Vagina (tissue), 2 donors: Measurements from ENCODE around the gene RNH1. TPM values are rescaled to one million over a fixed set of nuclear protein-coding genes. Genes with fewer than 3 reads are reported as not detected.

Source experiments
- DNase-seq, 2 donors: peaks; one replicate each; pipeline ENCODE4 v3.0.0-alpha.2; 2017; ENCODE audit errors: extremely low spot score in 2 of 2
- H3K27ac ChIP-seq: fragments of 200-600 bp; sonication (generic); one replicate; pipeline ENCODE4 v1.5.1; 2019
- H3K27me3 ChIP-seq: fragments of 200-600 bp; sonication (generic); one replicate; pipeline ENCODE4 v1.5.1; 2019
- H3K36me3 ChIP-seq, 2 donors: fragments of 200-600 bp; sonication (generic); one replicate each; pipeline ENCODE4 v1.5.1; 2017 to 2019
- H3K4me1 ChIP-seq: fragments of 200-600 bp; sonication (generic); one replicate; pipeline ENCODE4 v1.5.1; 2019
- H3K4me3 ChIP-seq, 2 donors: fragments of 200-600 bp; sonication (generic); 1 replicate in 1 of 2; 2 replicates in 1 of 2; pipeline ENCODE4 v1.5.1; 2016 to 2019
- H3K9me3 ChIP-seq: fragments of 200-600 bp; sonication (generic); one replicate; pipeline ENCODE4 v1.5.1; 2019
- CTCF ChIP-seq, 3 experiments: fragments of 450-650 bp in 2 of 3; fragments of 200-600 bp in 1 of 3; sonication (generic) in 1 of 3; IDR thresholded peaks; one replicate each; pipeline ENCODE4 v1.5.1; 2017 to 2019; ENCODE audit warnings: antibody characterized with exemption in 3 of 3, mild to moderate bottlenecking in 2 of 3, moderate library complexity in 2 of 3
- POLR2A ChIP-seq, 2 donors: fragments of 450-650 bp; IDR thresholded peaks; one replicate each; pipeline ENCODE4 v1.6.1; 2017; ENCODE audit warnings: antibody characterized with exemption in 2 of 2, mild to moderate bottlenecking in 2 of 2, moderate library complexity in 2 of 2
- POLR2AphosphoS5 ChIP-seq, 2 donors: sonication (generic); formaldehyde crosslinking; IDR thresholded peaks; one replicate each; pipeline ENCODE4 v1.9.0; 2017; ENCODE audit warnings: antibody characterized with exemption in 2 of 2, mild to moderate bottlenecking in 2 of 2, low read depth in 1 of 2; ENCODE audit not compliant: insufficient read depth in 1 of 2
- intact Hi-C: fragments of 100-400 bp; cut with DNase I; formaldehyde crosslinking; loops from one replicate; pipeline ENCODE4 v1.15.1; 2023
- total RNA-seq: library from RNA; depleted of rRNA; stranded (reverse); fragments of >200 nt; gene quantifications from one replicate; pipeline ENCODE4 v1.2.3, GENCODE V29; 2016

RNH1 gene
- total RNA-seq, 1 donor from 2014 or later, result 252 TPM

DNA sequence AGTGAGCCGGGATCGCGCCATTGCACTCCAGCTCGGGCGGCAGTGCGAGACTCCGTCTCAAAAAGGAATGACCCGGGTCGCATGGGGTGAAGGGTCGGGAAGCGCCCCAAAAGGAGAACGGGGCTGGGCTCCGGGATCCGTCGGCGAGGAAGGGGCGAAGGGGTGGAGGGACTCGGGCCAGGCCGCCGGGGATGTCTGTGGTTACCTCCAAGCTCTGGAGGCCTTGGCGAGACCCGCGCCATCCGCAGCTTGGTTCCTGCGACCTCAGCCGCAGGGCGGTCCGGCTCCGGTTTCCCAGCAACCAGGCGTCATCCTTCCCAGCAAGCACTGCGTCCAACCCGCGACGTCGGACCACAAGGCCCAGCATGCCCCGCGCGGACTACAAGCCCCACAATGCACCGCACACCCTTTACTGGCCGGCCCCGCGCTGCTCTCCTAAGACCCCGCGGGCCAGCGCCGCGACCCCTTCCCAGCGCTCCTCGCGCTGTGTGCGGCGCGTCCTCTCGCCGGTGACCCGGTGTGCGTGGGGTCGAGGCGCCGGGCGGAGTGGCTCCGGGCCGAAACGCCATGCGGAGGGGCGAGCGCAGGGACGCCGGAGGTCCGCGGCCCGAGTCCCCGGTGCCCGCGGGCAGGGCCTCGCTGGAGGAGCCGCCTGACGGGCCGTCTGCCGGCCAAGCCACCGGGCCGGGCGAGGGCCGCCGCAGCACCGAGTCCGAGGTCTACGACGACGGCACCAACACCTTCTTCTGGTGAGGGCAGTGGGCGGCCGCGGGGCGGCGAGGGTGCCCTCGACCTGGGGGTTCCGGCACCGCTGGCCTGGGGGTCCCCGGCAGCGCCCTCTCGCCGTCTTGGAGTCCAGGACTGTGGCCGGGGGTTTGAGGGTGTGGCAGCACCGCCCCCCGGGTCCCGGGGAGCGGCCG, 56.9 kb downstream of the RNH1 start, which contains the start of gene PTDSS2:
Gene PTDSS2, plus strand, starts transcription at position 391 of the 920 bp plus-strand sequence. Its CDS starts 177 bp downstream, at position 568.
- peaks cover 35% of the 10 kb centered on the region for H3K4me1 ChIP-seq

DNA sequence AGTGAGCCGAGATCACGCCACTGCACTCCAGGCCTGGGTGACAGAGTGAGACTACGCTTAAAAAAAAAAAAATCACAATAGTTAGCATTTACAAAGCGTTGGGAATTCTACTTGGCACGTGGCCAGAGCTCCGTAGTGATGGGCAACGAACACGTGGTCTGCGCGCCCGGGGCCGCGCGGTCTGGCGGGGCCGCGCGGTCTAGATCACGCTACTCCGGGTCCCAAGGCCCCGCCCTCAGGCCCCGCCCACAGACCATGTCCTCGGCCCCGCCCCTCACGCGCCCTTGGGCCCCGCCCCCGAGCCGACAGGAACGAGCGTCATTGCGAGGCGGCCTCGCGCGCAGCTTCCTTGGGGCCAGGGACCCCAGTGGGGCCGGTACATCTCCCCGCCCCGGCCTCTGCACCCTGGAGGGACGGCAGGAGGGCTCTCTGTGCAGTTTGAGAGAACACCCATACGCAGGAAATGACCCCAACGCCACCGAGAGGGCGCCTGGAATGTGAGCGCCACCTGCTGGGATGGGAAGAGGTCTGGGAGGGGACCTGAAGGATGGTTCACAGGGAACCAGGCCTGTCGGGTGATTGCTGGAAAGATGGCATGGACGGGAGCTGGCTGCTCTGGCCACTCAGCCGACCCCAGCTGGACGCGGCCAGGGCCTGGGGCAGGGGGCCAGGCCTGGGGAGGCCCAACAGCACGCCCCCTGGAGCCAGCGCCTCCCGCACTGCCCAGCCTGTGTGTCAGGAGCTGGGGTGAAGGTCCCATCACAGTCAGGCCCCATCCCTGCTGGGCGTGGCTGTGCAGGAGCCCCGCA, 58.9 kb downstream of the RNH1 start:
- TF ChIP-seq POLR2AphosphoS5 (IDR thresholded peaks at IDR 0.05; ENCODE audit: insufficient read depth in 1 of 2, low read depth in 1 of 2), result peak; percentile 77 to 99
- TF ChIP-seq POLR2A (IDR thresholded peaks at IDR 0.05), result peak in 1 of 2 donors; percentile 76
- TF ChIP-seq CTCF (IDR thresholded peaks at IDR 0.05), result peak; percentile 69 to 89 (median 79)
- Histone ChIP-seq H3K27me3 (no peaks in the 10 kb centered on the region), H3K27ac (peak overlapping the region; percentile 83), H3K4me1 (peaks cover 40% of the 10 kb centered on the region), H3K9me3 (no peaks in the 10 kb centered on the region), H3K36me3 (peaks cover 0 to 3% of the 10 kb centered on the region in 2 donors), H3K4me3 (peak overlapping the region; percentile 59 to 66)
- DNase-seq, result no peak
- intact Hi-C loops, result loop anchor here (10.0 kb wide), 1 partner anchor 193 kb away; no protein-coding TSS in a partner anchor

More for the DNA sequence above, 56.9 kb downstream of the RNH1 start, which contains the start of gene PTDSS2:
- peak within 1 kb of the TSS; percentile 71 to 97 for H3K4me3 ChIP-seq
- no peaks in the 10 kb centered on the region for H3K27me3 ChIP-seq
- H3K9me3 ChIP-seq, result no peaks in the 10 kb centered on the region
- intact Hi-C loops, result loop anchor here (5.0 to 10.0 kb wide), 2 partner anchors 52 to 195 kb away; no protein-coding TSS in a partner anchor
- H3K27ac ChIP-seq, result peak within 1 kb of the TSS; percentile 83
- peak in 1 of 2 donors; percentile 94 for DNase-seq
- H3K36me3 ChIP-seq, result peaks cover 0 to 14% of the 10 kb centered on the region in 2 donors
- TF ChIP-seq POLR2A (IDR thresholded peaks at IDR 0.05) (peak in 1 of 2 donors; percentile 72), CTCF (IDR thresholded peaks at IDR 0.05) (peak in 1 of 3 experiments; percentile 45), POLR2AphosphoS5 (IDR thresholded peaks at IDR 0.05; ENCODE audit: insufficient read depth in 1 of 2, low read depth in 1 of 2) (peak; percentile 90 to 94)

- DNase-seq, result no peak
- peaks cover 39% of the 10 kb centered on the region for H3K4me1 ChIP-seq
- TF ChIP-seq POLR2AphosphoS5 (IDR thresholded peaks at IDR 0.05; ENCODE audit: insufficient read depth in 1 of 2, low read depth in 1 of 2), result no peak
- TF ChIP-seq CTCF (IDR thresholded peaks at IDR 0.05), result no peak
- TF ChIP-seq POLR2A (IDR thresholded peaks at IDR 0.05), result no peak
- no peak overlapping the region for H3K27ac ChIP-seq
- no peaks in the 10 kb centered on the region for H3K36me3 ChIP-seq
- peaks cover 2% of the 10 kb centered on the region for H3K27me3 ChIP-seq
- no peaks in the 10 kb centered on the region for H3K9me3 ChIP-seq
- no peak overlapping the region for H3K4me3 ChIP-seq
- intact Hi-C loops, result loop anchor here (10.0 kb wide), 1 partner anchor 192 kb away; no protein-coding TSS in a partner anchor
Measured at GRCh38 chr11:446891-447290, 60.2 kb downstream of the RNH1 start.

- intact Hi-C loops, result loop anchor here (10.0 kb wide), 1 partner anchor 191 kb away; no protein-coding TSS in a partner anchor
- DNase-seq, result no peak
- no peaks in the 10 kb centered on the region for H3K9me3 ChIP-seq
- H3K4me3 ChIP-seq, result no peak overlapping the region
- peaks cover 5% of the 10 kb centered on the region for H3K27me3 ChIP-seq
- H3K36me3 ChIP-seq, result no peaks in the 10 kb centered on the region
- H3K4me1 ChIP-seq, result peaks cover 38% of the 10 kb centered on the region
- TF ChIP-seq CTCF (IDR thresholded peaks at IDR 0.05) (no peak), POLR2AphosphoS5 (IDR thresholded peaks at IDR 0.05; ENCODE audit: insufficient read depth in 1 of 2, low read depth in 1 of 2) (no peak), POLR2A (IDR thresholded peaks at IDR 0.05) (no peak)
- no peak overlapping the region for H3K27ac ChIP-seq
Measured at GRCh38 chr11:445765-446588, 61.1 kb downstream of the RNH1 start.
